Heart left ventricle (tissue), 16 donors: ENCODE results near the gene JADE1. TPM values are rescaled to one million over a fixed set of nuclear protein-coding genes. Genes with fewer than 3 reads are reported as not detected.
A peak's percentile ranks its signal among the peaks of the same experiment; 100 is the strongest.

ENCODE experiments used
- ATAC-seq, 4 donors: fragments of 200-7000 bp; cut with Tn5 transposase; one replicate each; pipeline ENCODE4 v1.9.1; 2020 to 2022; ENCODE audit warnings: moderate library complexity in 4 of 4, mild to moderate bottlenecking in 3 of 4, moderate number of reproducible peaks in 1 of 4
- DNase-seq, 5 donors: peaks; one replicate each; pipeline ENCODE4 v3.0.0-alpha.2; 2020
- H3K27ac ChIP-seq, 12 donors: fragments of 200-600 bp; sonication (generic) in 4 of 12; one replicate each; pipeline versions ENCODE4 v1.5.0 to v1.8.0; 2016 to 2022; ENCODE audit warnings: mild to moderate bottlenecking in 2 of 12
- H3K27me3 ChIP-seq, 9 donors: fragments of 200-600 bp; sonication (generic) in 2 of 9; one replicate each; pipeline versions ENCODE4 v1.5.1 to v1.8.0; 2016 to 2022; ENCODE audit warnings: mild to moderate bottlenecking in 3 of 9
- H3K36me3 ChIP-seq, 9 donors: fragments of 200-600 bp; sonication (generic) in 2 of 9; one replicate each; pipeline versions ENCODE4 v1.5.0 to v1.8.0; 2018 to 2022; ENCODE audit warnings: mild to moderate bottlenecking in 2 of 9
- H3K4me1 ChIP-seq, 12 donors: fragments of 200-600 bp; sonication (generic) in 4 of 12; one replicate each; pipeline versions ENCODE4 v1.5.0 to v1.8.0; 2016 to 2022; ENCODE audit warnings: mild to moderate bottlenecking in 3 of 12
- H3K4me3 ChIP-seq, 12 donors: fragments of 200-600 bp; sonication (generic) in 4 of 12; one replicate each; pipeline versions ENCODE4 v1.5.0 to v1.8.0; 2017 to 2022; ENCODE audit warnings: mild to moderate bottlenecking in 9 of 12, moderate library complexity in 4 of 12
- H3K9me3 ChIP-seq, 12 donors: fragments of 200-600 bp; sonication (generic) in 4 of 12; one replicate each; pipeline versions ENCODE4 v1.5.0 to v1.8.0; 2016 to 2022; ENCODE audit warnings: mild to moderate bottlenecking in 1 of 12
- CTCF ChIP-seq, 12 donors: fragments of 200-600 bp; sonication (generic) in 4 of 12; IDR thresholded peaks; one replicate each; pipeline versions ENCODE4 v1.5.0 to v1.8.0; 2018 to 2022; ENCODE audit warnings: antibody characterized with exemption in 12 of 12, mild to moderate bottlenecking in 5 of 12
- POLR2A ChIP-seq, 2 donors: fragments of 450-650 bp; IDR thresholded peaks; one replicate each; pipeline ENCODE4 v1.6.1; 2017; ENCODE audit warnings: antibody characterized with exemption in 2 of 2, mild to moderate bottlenecking in 2 of 2, moderate library complexity in 2 of 2
- WGBS, 4 donors: extraction: QIAGEN DNeasy Blood & Tissue Kit in 2 of 4; methylation state at CpG; one replicate each; pipeline versions ENCODE4 v1.1.5 to v1.1.7; 2013 to 2018; 5-methylcytosine and 5-hydroxymethylcytosine counted together
- intact Hi-C, 10 donors: fragments of 100-400 bp; cut with DNase I; formaldehyde crosslinking; loops; one replicate each; pipeline versions ENCODE4 v1.11.1 to v1.14.2; 2022
- polyA plus RNA-seq, 2 donors: library from polyadenylated mRNA; stranded (reverse); fragments of 200-250 nt; gene quantifications; one replicate each; pipeline ENCODE4 v1.2.3, GENCODE V29; 2013
- total RNA-seq, 9 donors: library from RNA; depleted of rRNA in 2 of 9; stranded (reverse); fragments of >200 nt in 2 of 9; fragmentation: NEBNext Ultra II Directional in 3 of 9; extraction: Animal tissue kit (Norgen Biotek cat#: 25700) in 3 of 9; gene quantifications; one replicate each; pipeline versions ENCODE4 v1.1.0 to v1.2.4, GENCODE V29; 2016 to 2023
- donor health status: ischemic (EF 13 %, LVEDD 7.1; RV severe dilation, severe dysfunction).
- donor health status: healthy with polysubstance abuse.
- donor health status: DM: no; HTN: yes; CAD: no.
- donor health status: DM: no; HTN: no; CAD: no.
- donor health status: ischemic (EF 25% LVEDD 6.9; RV normal size, moderate dysfunction).
- donor health status: ischemic (EF 25% LVEDD 5.7; RV mildly dilated, moderate dysfunction).
- donor health status: healthy.
- donor health status: DM: yes; HTN: yes; CAD: no.
- donor health status: ischemic (EF 35%, LVEDD 5.7; RV mildly dilated, moderate dysfunction).
- donor health status: nonischemic (EF 11% LVEDD 7.7; RV severe dilation, severe dysfunction).
- donor health status: DM: yes; HTN: yes; CAD: no.
- donor health status: PGD.
- donor health status: ischemic (EF 29% LVEDD 5.4; RV normal size, mild dysfunction).
- donor health status: nonischemic (EF 23%, LVEDD 6.1; RV moderate dilation, normal function).

The JADE1 gene
- total and polyA plus RNA-seq, 11 donors, result 15.0 to 31.9 (median 19.7) TPM

DNA sequence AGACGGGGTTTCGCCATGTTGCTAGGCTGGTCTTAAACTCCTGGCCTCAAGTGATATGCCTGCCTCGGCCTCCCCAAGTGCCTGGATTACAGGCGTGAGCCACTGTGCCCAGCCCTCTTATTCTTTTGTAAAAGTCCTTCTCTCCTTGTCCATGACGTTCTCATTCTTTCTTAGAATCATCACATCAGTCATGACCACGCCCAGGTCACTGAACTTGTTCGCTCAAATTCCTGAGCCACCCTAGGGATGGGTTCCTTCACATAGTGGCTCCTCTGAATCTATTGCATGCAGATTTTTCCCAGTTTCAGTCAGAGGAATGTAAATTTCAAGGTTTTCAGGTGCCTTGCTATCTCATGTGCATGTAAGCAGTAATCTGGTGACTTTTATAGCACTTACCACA, 15.7 kb downstream of the JADE1 start:
- DNase-seq, result no peak
- 82 to 85% (median 84%) methylated on average over 7 of the region's 7 CpGs for WGBS, 4 donors
- no peak overlapping the region for H3K27ac ChIP-seq
- peaks cover 0 to 71% (median 38%) of the 10 kb centered on the region in 12 donors for H3K4me1 ChIP-seq
- intact Hi-C loops, result no loop called here
- ATAC-seq, result peak in 1 of 4 donors; percentile 35
- no peak overlapping the region for H3K4me3 ChIP-seq
- no peaks in the 10 kb centered on the region for H3K36me3 ChIP-seq
- H3K9me3 ChIP-seq, result no peaks in the 10 kb centered on the region
- no peak for TF ChIP-seq CTCF (IDR thresholded peaks at IDR 0.05)
- TF ChIP-seq POLR2A (IDR thresholded peaks at IDR 0.05), result no peak
- H3K27me3 ChIP-seq, result no peaks in the 10 kb centered on the region

GRCh38 chr4:128827296-128827695, 17.8 kb downstream of the JADE1 start:
- peaks cover 0 to 85% (median 56%) of the 10 kb centered on the region in 12 donors for H3K4me1 ChIP-seq

DNA sequence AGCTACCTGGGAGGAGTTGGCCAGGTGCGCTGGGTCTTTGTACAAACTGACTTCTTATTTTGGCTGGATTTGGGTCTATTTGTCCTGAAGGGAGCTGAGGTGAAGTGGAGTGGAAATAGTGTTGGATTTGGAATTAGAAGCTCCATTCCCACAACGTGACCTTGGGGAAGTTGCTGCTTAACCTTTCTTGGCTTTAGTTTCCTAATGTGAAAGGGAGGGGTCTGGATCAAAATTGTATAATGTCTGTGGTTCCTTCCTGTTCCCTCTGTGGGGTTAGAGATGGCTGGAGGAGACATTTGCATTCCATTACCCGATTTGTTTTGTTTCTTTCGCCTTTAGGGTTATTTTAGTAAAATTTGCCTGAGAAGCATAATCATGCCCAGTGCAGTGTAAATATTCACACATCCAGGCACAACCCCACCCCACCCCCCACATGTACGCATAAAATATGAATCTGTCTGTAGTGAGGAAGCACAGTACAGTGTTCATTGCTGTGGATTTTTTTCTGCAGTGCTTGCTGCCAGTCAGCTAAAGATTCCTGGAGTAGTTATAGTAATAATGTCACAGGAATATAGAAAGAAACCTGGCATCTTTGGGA, 21.5 kb downstream of the JADE1 start:
- Histone ChIP-seq H3K4me3 (peak overlapping the region in 3 of 12 donors; percentile 1 to 7 (median 7)), H3K27ac (peak overlapping the region in 9 of 12 donors; percentile 9 to 70 (median 46)), H3K36me3 (peaks cover 0 to 26% (median 8%) of the 10 kb centered on the region in 9 donors), H3K9me3 (no peaks in the 10 kb centered on the region), H3K4me1 (peaks cover 0 to 76% (median 48%) of the 10 kb centered on the region in 12 donors), H3K27me3 (no peaks in the 10 kb centered on the region)
- 17 to 24% (median 20%) methylated on average over 5 of the region's 5 CpGs for WGBS, 4 donors
- DNase-seq (no peak), ATAC-seq (no peak)
- intact Hi-C loops, result loop anchor here in 1 of 10 donors (10.0 kb wide), 1 partner anchor 546 kb away; the partner anchor contains the start of gene PGRMC2
- TF ChIP-seq CTCF (IDR thresholded peaks at IDR 0.05) (no peak), POLR2A (IDR thresholded peaks at IDR 0.05) (no peak)

More at GRCh38 chr4:128827296-128827695, 17.8 kb downstream of the JADE1 start:
- TF ChIP-seq CTCF (IDR thresholded peaks at IDR 0.05) (no peak), POLR2A (IDR thresholded peaks at IDR 0.05) (no peak)
- H3K36me3 ChIP-seq, result peaks cover 0 to 7% (median 0%) of the 10 kb centered on the region in 9 donors
- no peaks in the 10 kb centered on the region for H3K9me3 ChIP-seq
- no peak overlapping the region for H3K27ac ChIP-seq
- intact Hi-C loops, result no loop called here
- no peaks in the 10 kb centered on the region for H3K27me3 ChIP-seq
- ATAC-seq (no peak), DNase-seq (no peak)
- no peak overlapping the region for H3K4me3 ChIP-seq

GRCh38 chr4:128831531-128832242, 22.2 kb downstream of the JADE1 start:
- Histone ChIP-seq H3K36me3 (peaks cover 0 to 28% (median 8%) of the 10 kb centered on the region in 9 donors), H3K27me3 (no peaks in the 10 kb centered on the region), H3K4me1 (peaks cover 0 to 80% (median 53%) of the 10 kb centered on the region in 12 donors), H3K9me3 (no peaks in the 10 kb centered on the region), H3K4me3 (no peak overlapping the region), H3K27ac (peak overlapping the region in 10 of 12 donors; percentile 3 to 70 (median 44))
- ATAC-seq (no peak), DNase-seq (no peak)
- intact Hi-C loops, result loop anchor here in 1 of 10 donors (10.0 kb wide), 1 partner anchor 547 kb away; the partner anchor contains the start of gene PGRMC2
- 42 to 52% (median 47%) methylated on average over 8 of the region's 8 CpGs for WGBS, 4 donors
- TF ChIP-seq POLR2A (IDR thresholded peaks at IDR 0.05), result no peak
- TF ChIP-seq CTCF (IDR thresholded peaks at IDR 0.05), result no peak
